ENCODE data around the gene FAM107A. TPM values are rescaled to one million over a fixed set of nuclear protein-coding genes. Genes with fewer than 3 reads are reported as not detected.

The FAM107A gene
- total and polyA plus RNA-seq, 2 of the 13 experiments (the other 11 are each of a cell fraction or from before 2014, with no cell fraction given) = not detected

GRCh38 chr3:58521917-58522631 lies 55.1 kb downstream of the FAM107A start (continued):
- TF ChIP-seq, protein P1, sequence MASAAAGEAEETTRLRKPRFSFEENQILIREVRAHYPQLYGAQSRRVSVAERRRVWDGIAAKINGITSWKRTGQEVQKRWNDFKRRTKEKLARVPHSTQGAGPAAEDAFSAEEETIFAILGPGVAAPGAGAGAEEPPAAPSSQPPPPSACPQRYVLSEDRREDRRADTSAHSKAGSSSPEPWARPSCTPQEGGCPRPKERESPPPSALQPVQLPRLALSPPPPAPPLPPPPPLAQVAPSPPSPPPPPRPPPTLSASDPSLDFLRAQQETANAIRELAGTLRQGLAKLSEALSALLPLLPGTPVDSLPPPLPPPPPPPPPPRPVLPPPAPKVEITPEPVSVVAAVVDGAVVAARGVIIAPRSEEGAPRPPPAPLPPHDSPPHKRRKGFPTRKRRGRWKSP (CRISPR knock-in tag; IDR thresholded peaks at IDR 0.05) = no peak
- TF ChIP-seq NR2F1 (CRISPR knock-in tag; IDR thresholded peaks at IDR 0.05) (no peak), ZNF549 (CRISPR knock-in tag; IDR thresholded peaks at IDR 0.05) (no peak), TEAD3 (CRISPR knock-in tag; optimal IDR thresholded peaks at IDR 0.05; ENCODE audit: borderline replicate concordance) (no peak), ZNF326 (CRISPR knock-in tag; IDR thresholded peaks at IDR 0.05; ENCODE audit: borderline replicate concordance) (no peak), EP300 (IDR thresholded peaks at IDR 0.05; ENCODE audit: low read depth in 2 of 2, low read length in 2 of 2) (no peak), EP300 (CRISPR knock-in tag; IDR thresholded peaks at IDR 0.05; ENCODE audit: borderline replicate concordance) (no peak), SNAPC5 (CRISPR knock-in tag; IDR thresholded peaks at IDR 0.05; ENCODE audit: borderline replicate concordance) (no peak), ATF3 (CRISPR knock-in tag; IDR thresholded peaks at IDR 0.05) (no peak), ZNF235 (CRISPR knock-in tag; IDR thresholded peaks at IDR 0.05; ENCODE audit: borderline replicate concordance) (no peak), ZNF281 (CRISPR knock-in tag; IDR thresholded peaks at IDR 0.05; ENCODE audit: borderline replicate concordance) (no peak), SP1 (IDR thresholded peaks at IDR 0.05) (no peak), SP1 (CRISPR knock-in tag; IDR thresholded peaks at IDR 0.05) (no peak), JDP2 (CRISPR knock-in tag; IDR thresholded peaks at IDR 0.05; ENCODE audit: borderline replicate concordance) (no peak), ZNF878 (CRISPR knock-in tag; IDR thresholded peaks at IDR 0.05) (no peak), IRF2 (CRISPR knock-in tag; IDR thresholded peaks at IDR 0.05) (no peak), HNRNPH1 (optimal IDR thresholded peaks at IDR 0.05; ENCODE audit: low read depth, low read length) (no peak), FOXK1 (CRISPR knock-in tag; IDR thresholded peaks at IDR 0.05; ENCODE audit: borderline replicate concordance, low read depth) (no peak), HOXA7 (CRISPR knock-in tag; IDR thresholded peaks at IDR 0.05) (no peak), ZNF563 (CRISPR knock-in tag; IDR thresholded peaks at IDR 0.05) (no peak), PAF1 (CRISPR knock-in tag; IDR thresholded peaks at IDR 0.05) (no peak), ZSCAN22 (CRISPR knock-in tag; IDR thresholded peaks at IDR 0.05) (no peak), ZKSCAN5 (CRISPR knock-in tag; IDR thresholded peaks at IDR 0.05) (no peak)
- TF ChIP-seq, protein P2, sequence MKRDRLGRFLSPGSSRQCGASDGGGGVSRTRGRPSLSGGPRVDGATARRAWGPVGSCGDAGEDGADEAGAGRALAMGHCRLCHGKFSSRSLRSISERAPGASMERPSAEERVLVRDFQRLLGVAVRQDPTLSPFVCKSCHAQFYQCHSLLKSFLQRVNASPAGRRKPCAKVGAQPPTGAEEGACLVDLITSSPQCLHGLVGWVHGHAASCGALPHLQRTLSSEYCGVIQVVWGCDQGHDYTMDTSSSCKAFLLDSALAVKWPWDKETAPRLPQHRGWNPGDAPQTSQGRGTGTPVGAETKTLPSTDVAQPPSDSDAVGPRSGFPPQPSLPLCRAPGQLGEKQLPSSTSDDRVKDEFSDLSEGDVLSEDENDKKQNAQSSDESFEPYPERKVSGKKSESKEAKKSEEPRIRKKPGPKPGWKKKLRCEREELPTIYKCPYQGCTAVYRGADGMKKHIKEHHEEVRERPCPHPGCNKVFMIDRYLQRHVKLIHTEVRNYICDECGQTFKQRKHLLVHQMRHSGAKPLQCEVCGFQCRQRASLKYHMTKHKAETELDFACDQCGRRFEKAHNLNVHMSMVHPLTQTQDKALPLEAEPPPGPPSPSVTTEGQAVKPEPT (CRISPR knock-in tag; IDR thresholded peaks at IDR 0.05; ENCODE audit: low read depth) = no peak
- TF ChIP-seq, protein P3, sequence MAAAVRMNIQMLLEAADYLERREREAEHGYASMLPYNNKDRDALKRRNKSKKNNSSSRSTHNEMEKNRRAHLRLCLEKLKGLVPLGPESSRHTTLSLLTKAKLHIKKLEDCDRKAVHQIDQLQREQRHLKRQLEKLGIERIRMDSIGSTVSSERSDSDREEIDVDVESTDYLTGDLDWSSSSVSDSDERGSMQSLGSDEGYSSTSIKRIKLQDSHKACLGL (CRISPR knock-in tag; IDR thresholded peaks at IDR 0.05) = no peak

Data from HepG2 (cell line).